ENCODE measurements around the gene GRK3. TPM values are rescaled to one million over a fixed set of nuclear protein-coding genes. Genes with fewer than 3 reads are reported as not detected.

The GRK3 gene
- total RNA-seq, 1 donor from 2014 or later, result 1.1 TPM

GRCh38 chr22:25729016-25729995 lies 164.8 kb downstream of the GRK3 start:
- H3K4me1 Mint-ChIP-seq (ENCODE audit: unreplicated experiment), result no peaks in the 10 kb centered on the region
- DNase-seq (ENCODE audit: extremely low spot score, unreplicated experiment), result no peak
- no peaks in the 10 kb centered on the region for H3K9me3 Mint-ChIP-seq (ENCODE audit: unreplicated experiment)
- H3K27me3 Mint-ChIP-seq (ENCODE audit: unreplicated experiment), result no peaks in the 10 kb centered on the region
- no peak overlapping the region for H3K27ac Mint-ChIP-seq (ENCODE audit: unreplicated experiment)
- no peak for TF ChIP-seq CTCF (IDR thresholded peaks at IDR 0.05)
- no peak overlapping the region for H3K4me3 Mint-ChIP-seq (ENCODE audit: unreplicated experiment)
- H3K36me3 Mint-ChIP-seq (ENCODE audit: unreplicated experiment), result no peaks in the 10 kb centered on the region

GRCh38 chr22:25735650-25736049 lies 171.2 kb downstream of the GRK3 start:
- no peak for DNase-seq (ENCODE audit: extremely low spot score, unreplicated experiment)
- Mint-ChIP-seq H3K27ac (ENCODE audit: unreplicated experiment) (no peak overlapping the region), H3K4me1 (ENCODE audit: unreplicated experiment) (no peaks in the 10 kb centered on the region), H3K27me3 (ENCODE audit: unreplicated experiment) (peaks cover 1% of the 10 kb centered on the region), H3K36me3 (ENCODE audit: unreplicated experiment) (no peaks in the 10 kb centered on the region), H3K9me3 (ENCODE audit: unreplicated experiment) (no peaks in the 10 kb centered on the region), H3K4me3 (ENCODE audit: unreplicated experiment) (no peak overlapping the region)
- no peak for TF ChIP-seq CTCF (IDR thresholded peaks at IDR 0.05)

GRCh38 chr22:25736378-25737011 lies 172.0 kb downstream of the GRK3 start:
- H3K27me3 Mint-ChIP-seq (ENCODE audit: unreplicated experiment), result peaks cover 1% of the 10 kb centered on the region
- no peak overlapping the region for H3K27ac Mint-ChIP-seq (ENCODE audit: unreplicated experiment)
- H3K4me3 Mint-ChIP-seq (ENCODE audit: unreplicated experiment), result no peak overlapping the region

GRCh38 chr22:25739659-25740344 lies 175.3 kb downstream of the GRK3 start:
- no peak for DNase-seq (ENCODE audit: extremely low spot score, unreplicated experiment)
- H3K4me3 Mint-ChIP-seq (ENCODE audit: unreplicated experiment), result no peak overlapping the region
- H3K4me1 Mint-ChIP-seq (ENCODE audit: unreplicated experiment), result no peaks in the 10 kb centered on the region
- peaks cover 1% of the 10 kb centered on the region for H3K27me3 Mint-ChIP-seq (ENCODE audit: unreplicated experiment)
- H3K9me3 Mint-ChIP-seq (ENCODE audit: unreplicated experiment), result no peaks in the 10 kb centered on the region
- no peaks in the 10 kb centered on the region for H3K36me3 Mint-ChIP-seq (ENCODE audit: unreplicated experiment)
- no peak overlapping the region for H3K27ac Mint-ChIP-seq (ENCODE audit: unreplicated experiment)
- no peak for TF ChIP-seq CTCF (IDR thresholded peaks at IDR 0.05)

More at GRCh38 chr22:25736378-25737011, 172.0 kb downstream of the GRK3 start:
- H3K36me3 Mint-ChIP-seq (ENCODE audit: unreplicated experiment), result no peaks in the 10 kb centered on the region
- H3K9me3 Mint-ChIP-seq (ENCODE audit: unreplicated experiment), result no peaks in the 10 kb centered on the region
- TF ChIP-seq CTCF (IDR thresholded peaks at IDR 0.05), result no peak
- no peaks in the 10 kb centered on the region for H3K4me1 Mint-ChIP-seq (ENCODE audit: unreplicated experiment)
- no peak for DNase-seq (ENCODE audit: extremely low spot score, unreplicated experiment)

Data from osteocyte (in vitro differentiated cells).